ENCODE results near the gene ARMC9. TPM values are rescaled to one million over a fixed set of nuclear protein-coding genes. Genes with fewer than 3 reads are reported as not detected.

ARMC9 gene
- total RNA-seq, 1 donor from 2014 or later = 40.8 TPM

DNA sequence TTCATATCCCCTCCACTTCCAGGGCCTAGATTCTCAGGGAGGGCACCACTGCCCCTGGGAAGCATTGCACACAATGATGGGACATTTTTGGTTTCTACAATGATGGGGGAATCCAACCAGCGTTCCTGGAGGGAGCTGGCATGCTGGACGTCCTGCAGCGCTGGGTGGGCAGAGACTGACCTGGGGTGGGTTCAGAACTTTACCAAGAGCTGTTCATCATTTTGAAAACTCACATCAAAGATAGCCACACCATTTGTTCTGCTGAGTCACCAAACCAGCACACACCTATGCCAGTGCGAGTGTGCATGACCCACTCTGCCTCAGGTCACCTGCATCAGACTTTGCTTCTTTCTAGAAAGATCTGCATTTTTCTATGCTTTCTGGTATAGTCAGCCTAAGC, 14.1 kb upstream of the ARMC9 start:
- Mint-ChIP-seq H3K9me3 (ENCODE audit: low read depth) (peaks cover 3% of the 10 kb centered on the region), H3K36me3 (ENCODE audit: insufficient read depth) (no peaks in the 10 kb centered on the region), H3K27me3 (peaks cover 12% of the 10 kb centered on the region), H3K4me3 (ENCODE audit: low read depth) (no peak overlapping the region), H3K27ac (no peak overlapping the region), H3K4me1 (ENCODE audit: low read depth) (no peaks in the 10 kb centered on the region)
- DNase-seq (ENCODE audit: low spot score, unreplicated experiment) = peak; percentile 0
- TF ChIP-seq, protein P1, sequence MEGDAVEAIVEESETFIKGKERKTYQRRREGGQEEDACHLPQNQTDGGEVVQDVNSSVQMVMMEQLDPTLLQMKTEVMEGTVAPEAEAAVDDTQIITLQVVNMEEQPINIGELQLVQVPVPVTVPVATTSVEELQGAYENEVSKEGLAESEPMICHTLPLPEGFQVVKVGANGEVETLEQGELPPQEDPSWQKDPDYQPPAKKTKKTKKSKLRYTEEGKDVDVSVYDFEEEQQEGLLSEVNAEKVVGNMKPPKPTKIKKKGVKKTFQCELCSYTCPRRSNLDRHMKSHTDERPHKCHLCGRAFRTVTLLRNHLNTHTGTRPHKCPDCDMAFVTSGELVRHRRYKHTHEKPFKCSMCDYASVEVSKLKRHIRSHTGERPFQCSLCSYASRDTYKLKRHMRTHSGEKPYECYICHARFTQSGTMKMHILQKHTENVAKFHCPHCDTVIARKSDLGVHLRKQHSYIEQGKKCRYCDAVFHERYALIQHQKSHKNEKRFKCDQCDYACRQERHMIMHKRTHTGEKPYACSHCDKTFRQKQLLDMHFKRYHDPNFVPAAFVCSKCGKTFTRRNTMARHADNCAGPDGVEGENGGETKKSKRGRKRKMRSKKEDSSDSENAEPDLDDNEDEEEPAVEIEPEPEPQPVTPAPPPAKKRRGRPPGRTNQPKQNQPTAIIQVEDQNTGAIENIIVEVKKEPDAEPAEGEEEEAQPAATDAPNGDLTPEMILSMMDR (IDR thresholded peaks at IDR 0.05; ENCODE audit: unreplicated experiment) = no peak

DNA sequence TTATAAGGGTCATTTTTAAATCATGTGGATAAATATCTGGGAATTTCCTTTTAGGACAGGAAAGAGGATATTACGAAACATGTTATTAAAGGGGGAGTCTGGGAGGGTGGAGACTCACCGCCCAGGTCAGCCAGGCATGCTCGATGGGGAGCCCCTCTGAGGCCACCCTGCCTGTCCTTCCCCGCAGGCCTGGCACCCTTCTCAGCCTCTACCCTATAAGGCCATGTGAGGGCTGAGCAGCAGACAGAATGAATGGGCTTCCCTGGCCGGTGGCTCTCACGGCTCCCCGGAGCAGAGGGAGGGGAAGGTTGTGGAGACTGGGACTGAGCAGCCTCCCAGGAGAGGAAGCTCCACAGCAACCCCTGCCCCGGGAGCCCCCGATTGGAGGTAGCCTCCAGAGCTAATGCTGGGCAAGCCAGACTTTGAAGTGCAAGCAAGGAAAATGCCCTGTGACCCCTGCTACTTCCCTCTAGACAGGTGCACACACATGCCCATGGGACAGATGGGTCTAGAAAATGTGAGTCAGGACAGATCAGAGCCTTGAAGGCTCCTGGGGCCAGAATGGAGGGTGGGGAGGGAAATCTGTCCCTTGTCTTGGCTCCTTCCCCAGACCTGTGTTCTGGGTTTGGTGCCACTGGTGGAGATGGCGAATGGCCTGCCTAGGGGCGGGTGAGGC, 13.2 kb upstream of the ARMC9 start:
- TF ChIP-seq, protein P1 (IDR thresholded peaks at IDR 0.05; ENCODE audit: unreplicated experiment) = no peak
- peaks cover 19% of the 10 kb centered on the region for H3K27me3 Mint-ChIP-seq
- H3K4me1 Mint-ChIP-seq (ENCODE audit: low read depth) = no peaks in the 10 kb centered on the region
- no peaks in the 10 kb centered on the region for H3K36me3 Mint-ChIP-seq (ENCODE audit: insufficient read depth)
- no peak overlapping the region for H3K4me3 Mint-ChIP-seq (ENCODE audit: low read depth)
- no peak overlapping the region for H3K27ac Mint-ChIP-seq
- peaks cover 3% of the 10 kb centered on the region for H3K9me3 Mint-ChIP-seq (ENCODE audit: low read depth)
- DNase-seq (ENCODE audit: low spot score, unreplicated experiment) = peak; percentile 5

DNA sequence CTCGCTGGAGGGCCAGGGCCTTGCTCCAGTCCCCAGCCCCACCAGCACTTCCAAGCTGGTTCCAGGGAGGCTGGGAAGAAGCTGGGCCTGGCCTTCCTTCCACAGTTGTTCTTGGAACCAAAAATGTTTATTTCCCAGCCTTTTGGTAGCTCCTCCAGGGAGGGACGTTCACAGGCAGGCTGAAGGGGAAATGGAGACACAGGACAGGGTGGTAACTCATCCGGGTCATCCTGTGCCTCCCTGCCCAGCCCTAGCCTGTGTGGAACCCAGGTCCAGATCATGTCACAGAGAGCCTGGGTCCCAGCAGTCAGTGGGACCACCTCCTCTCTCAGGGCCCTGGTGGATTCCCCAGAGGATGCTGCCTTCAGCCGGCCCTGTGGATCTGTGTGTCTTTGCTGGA, 12.5 kb upstream of the ARMC9 start:
- TF ChIP-seq, protein P1 (IDR thresholded peaks at IDR 0.05; ENCODE audit: unreplicated experiment) = no peak
- peak; percentile 8 for DNase-seq (ENCODE audit: low spot score, unreplicated experiment)
- Mint-ChIP-seq H3K9me3 (ENCODE audit: low read depth) (peaks cover 3% of the 10 kb centered on the region), H3K4me3 (ENCODE audit: low read depth) (no peak overlapping the region), H3K36me3 (ENCODE audit: insufficient read depth) (no peaks in the 10 kb centered on the region), H3K27ac (no peak overlapping the region), H3K4me1 (ENCODE audit: low read depth) (no peaks in the 10 kb centered on the region), H3K27me3 (peaks cover 24% of the 10 kb centered on the region)

DNA sequence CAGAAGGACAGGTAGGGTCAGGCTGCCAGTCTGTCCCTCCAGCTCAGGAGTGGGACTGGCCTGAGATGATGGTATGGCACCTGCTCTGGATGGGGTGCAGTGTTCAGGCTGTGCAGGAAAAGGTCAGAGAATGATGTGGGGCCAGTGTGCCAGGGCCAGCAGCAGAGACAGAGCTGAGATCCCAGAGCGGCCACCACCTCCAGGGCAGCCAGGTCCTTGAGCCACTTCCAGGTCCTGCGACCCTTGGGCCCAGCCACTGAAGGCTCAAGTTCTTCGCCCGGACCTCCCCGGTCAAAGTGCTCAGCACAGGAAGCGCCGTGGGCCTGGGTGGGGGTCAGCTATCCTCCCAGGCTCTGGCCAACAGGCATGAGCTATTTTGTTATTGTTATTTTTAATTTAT, 12.1 kb upstream of the ARMC9 start:
- H3K9me3 Mint-ChIP-seq (ENCODE audit: low read depth) = peaks cover 3% of the 10 kb centered on the region
- no peak overlapping the region for H3K27ac Mint-ChIP-seq
- no peaks in the 10 kb centered on the region for H3K36me3 Mint-ChIP-seq (ENCODE audit: insufficient read depth)
- TF ChIP-seq, protein P1 (IDR thresholded peaks at IDR 0.05; ENCODE audit: unreplicated experiment) = no peak
- H3K4me1 Mint-ChIP-seq (ENCODE audit: low read depth) = no peaks in the 10 kb centered on the region
- no peak overlapping the region for H3K4me3 Mint-ChIP-seq (ENCODE audit: low read depth)
- H3K27me3 Mint-ChIP-seq = peaks cover 24% of the 10 kb centered on the region
- peak; percentile 4 for DNase-seq (ENCODE audit: low spot score, unreplicated experiment)

DNA sequence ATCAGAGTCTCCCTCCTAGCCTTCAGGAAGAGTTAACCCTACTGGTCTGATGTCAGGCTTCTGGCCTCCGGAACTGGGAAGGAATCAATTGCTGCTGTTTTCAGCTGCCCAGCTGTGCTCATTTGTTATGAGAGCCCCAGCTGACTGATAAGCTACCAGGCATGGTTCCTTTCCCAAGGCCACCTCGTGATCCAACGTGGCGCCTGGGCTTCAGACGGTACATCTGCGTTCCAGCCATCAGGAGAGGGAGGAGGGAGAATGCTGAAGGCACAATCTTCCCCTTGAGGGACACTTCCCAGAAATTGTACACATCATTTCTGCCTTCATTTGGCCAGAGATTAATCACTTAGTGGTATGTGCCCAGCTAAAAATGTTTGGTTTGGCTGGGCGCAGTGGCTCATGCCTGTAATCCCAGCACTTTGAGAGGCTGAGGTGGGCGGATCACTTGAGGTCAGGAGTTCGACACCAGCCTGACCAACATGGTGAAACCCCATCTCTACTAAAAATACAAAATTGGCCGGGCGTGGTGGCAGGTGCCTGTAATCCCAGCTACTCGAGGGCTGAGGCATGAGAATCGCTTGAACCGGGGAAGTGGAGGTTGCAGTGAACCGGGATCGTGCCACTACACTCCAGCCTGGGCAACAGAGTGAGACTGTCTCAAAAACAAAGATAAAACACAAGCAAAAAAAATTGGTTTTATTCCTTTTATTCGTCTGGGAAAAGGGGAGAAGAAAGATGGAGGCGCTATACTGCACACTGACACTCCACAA, 10.5 kb upstream of the ARMC9 start:
- peaks cover under 1% of the 10 kb centered on the region for H3K9me3 Mint-ChIP-seq (ENCODE audit: low read depth)

More for the DNA sequence above, 10.5 kb upstream of the ARMC9 start:
- no peak overlapping the region for H3K27ac Mint-ChIP-seq
- H3K27me3 Mint-ChIP-seq = peaks cover 35% of the 10 kb centered on the region
- TF ChIP-seq, protein P1 (IDR thresholded peaks at IDR 0.05; ENCODE audit: unreplicated experiment) = no peak
- no peaks in the 10 kb centered on the region for H3K4me1 Mint-ChIP-seq (ENCODE audit: low read depth)
- no peaks in the 10 kb centered on the region for H3K36me3 Mint-ChIP-seq (ENCODE audit: insufficient read depth)
- no peak overlapping the region for H3K4me3 Mint-ChIP-seq (ENCODE audit: low read depth)
- DNase-seq (ENCODE audit: low spot score, unreplicated experiment) = peak; percentile 3
